Left lung (tissue), 10 donors: ENCODE measurements around the gene APOA1. TPM values are rescaled to one million over a fixed set of nuclear protein-coding genes. Genes with fewer than 3 reads are reported as not detected.

Experiments used
- ATAC-seq: fragments of 200-7000 bp; cut with Tn5 transposase; one replicate; pipeline ENCODE4 v1.9.1; 2020; ENCODE audit warnings: moderate library complexity
- DNase-seq, 4 donors: peaks; one replicate each; pipeline ENCODE4 v3.0.0-alpha.2; 2013 to 2020
- H3K27ac ChIP-seq, 2 donors: fragments of 200-600 bp; sonication (generic) in 1 of 2; one replicate each; pipeline versions ENCODE4 v1.5.0 to v1.8.0; 2020 to 2021
- H3K27me3 ChIP-seq, 2 donors: fragments of 200-600 bp; sonication (generic) in 1 of 2; one replicate each; pipeline versions ENCODE4 v1.5.0 to v1.8.0; 2020 to 2021
- H3K36me3 ChIP-seq, 2 donors: fragments of 200-600 bp; sonication (generic) in 1 of 2; one replicate each; pipeline versions ENCODE4 v1.5.0 to v1.8.0; 2020 to 2021
- H3K4me1 ChIP-seq, 2 donors: fragments of 200-600 bp; one replicate each; pipeline ENCODE4 v1.8.0; 2021
- H3K4me3 ChIP-seq, 2 donors: fragments of 200-600 bp; sonication (generic) in 1 of 2; one replicate each; pipeline versions ENCODE4 v1.5.0 to v1.8.0; 2020 to 2021; ENCODE audit warnings: mild to moderate bottlenecking in 1 of 2
- H3K9me3 ChIP-seq, 2 donors: fragments of 200-600 bp; sonication (generic) in 1 of 2; one replicate each; pipeline versions ENCODE4 v1.5.0 to v1.8.0; 2020 to 2021
- CTCF ChIP-seq, 2 donors: fragments of 200-600 bp; sonication (generic) in 1 of 2; IDR thresholded peaks; one replicate each; pipeline versions ENCODE4 v1.5.0 to v1.8.0; 2021; ENCODE audit warnings: antibody characterized with exemption in 2 of 2
- intact Hi-C, 2 donors: fragments of 100-400 bp; cut with DNase I; formaldehyde crosslinking; loops; one replicate each; pipeline versions ENCODE4 v1.11.2 to v1.14.2; 2022
- polyA plus RNA-seq, 6 donors: library from polyadenylated mRNA; unstranded; fragments of 120-200 nt; gene quantifications; one replicate each; pipeline ENCODE4 v1.2.1, GENCODE V29; 2013; ENCODE audit not compliant: insufficient read length in 6 of 6
- total RNA-seq, 2 donors: library from RNA; stranded (reverse); fragmentation: NEBNext Ultra II Directional; extraction: Animal tissue kit (Norgen Biotek cat#: 25700); gene quantifications; one replicate each; pipeline ENCODE4 v1.2.1, GENCODE V29; 2021
- donor health status: DM: no; HTN: yes; CAD: no.
- donor health status: DM: no; HTN: no; CAD: no.

The APOA1 gene
- total and polyA plus RNA-seq, 8 donors = 0.50 to 13.4 (median 4.7) TPM

DNA sequence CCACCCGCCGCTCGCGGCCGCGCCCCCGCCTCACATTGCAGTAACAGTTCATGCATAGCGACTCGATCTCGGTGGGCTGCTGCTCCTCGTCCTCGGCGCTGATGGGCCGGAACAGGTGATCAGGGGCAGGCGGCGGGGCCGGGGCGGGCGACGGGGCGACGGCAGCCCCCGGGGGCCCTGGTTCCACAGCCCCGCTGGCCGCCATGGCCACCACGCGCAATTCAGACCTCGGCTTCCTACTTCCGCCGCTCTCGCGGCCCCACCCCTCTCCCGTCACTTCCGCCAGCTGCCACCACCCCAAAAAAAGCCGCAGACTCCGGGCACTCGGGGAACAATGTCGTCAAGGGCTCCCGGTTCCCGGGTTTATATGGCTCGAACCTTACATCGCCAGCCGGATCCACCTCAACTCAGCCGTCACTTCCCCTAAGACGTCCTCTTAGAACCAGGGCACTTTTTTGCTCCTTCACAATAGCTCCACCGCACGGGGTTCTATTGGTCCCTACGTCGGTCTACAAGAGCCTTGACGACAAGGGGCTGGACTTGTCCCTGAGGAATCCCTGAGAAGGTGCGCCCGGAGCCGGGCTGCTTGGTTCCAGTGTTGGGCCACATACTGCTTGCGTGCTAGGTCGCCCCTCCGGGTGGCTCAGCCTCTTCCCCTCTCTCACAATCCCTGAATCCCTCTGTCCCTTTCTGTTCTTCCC is 49.5 kb downstream of the APOA1 start, which contains the start of gene ZPR1:
Gene ZPR1 (minus strand): TSS at position 238 of the 701 bp plus-strand sequence. CDS start 33 bp downstream, at position 205.
- no peaks in the 10 kb centered on the region for H3K9me3 ChIP-seq
- peak; percentile 92 for ATAC-seq

DNA sequence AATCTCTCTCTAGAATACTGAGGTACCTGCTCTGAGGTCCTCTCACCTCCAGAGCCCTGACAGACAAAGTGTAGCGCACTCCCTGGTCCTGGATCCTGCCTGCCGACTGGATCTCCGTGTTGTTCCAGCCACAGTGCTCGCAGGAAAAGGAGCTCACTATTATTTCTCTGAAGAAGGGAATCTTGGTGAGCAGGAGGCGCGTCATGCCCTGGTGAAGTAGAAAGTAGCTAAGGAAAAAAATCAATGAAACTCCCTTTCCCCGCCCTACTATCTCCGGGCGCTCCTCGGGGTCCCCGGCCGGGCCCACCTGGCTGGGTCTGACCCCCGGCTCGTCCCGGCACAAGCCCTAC is 50.0 kb downstream of the APOA1 start:
- no peaks in the 10 kb centered on the region for H3K9me3 ChIP-seq
- intact Hi-C loops = no loop called here
- H3K27me3 ChIP-seq = no peaks in the 10 kb centered on the region
- H3K4me3 ChIP-seq = peak overlapping the region; percentile 71 to 100
- H3K4me1 ChIP-seq = peaks cover 13 to 30% of the 10 kb centered on the region in 2 donors
- peak overlapping the region; percentile 82 to 85 for H3K27ac ChIP-seq
- ATAC-seq (no peak), DNase-seq (no peak)
- H3K36me3 ChIP-seq = peaks cover 0 to 41% of the 10 kb centered on the region in 2 donors
- TF ChIP-seq CTCF (IDR thresholded peaks at IDR 0.05) = no peak

More for the DNA sequence above, 49.5 kb downstream of the APOA1 start, which contains the start of gene ZPR1:
- peak within 1 kb of the TSS; percentile 71 to 100 for H3K4me3 ChIP-seq
- peak; percentile 80 to 97 (median 88) for DNase-seq
- peak within 1 kb of the TSS; percentile 82 to 85 for H3K27ac ChIP-seq
- H3K36me3 ChIP-seq = peaks cover 0 to 36% of the 10 kb centered on the region in 2 donors
- no peaks in the 10 kb centered on the region for H3K27me3 ChIP-seq
- peaks cover 13 to 30% of the 10 kb centered on the region in 2 donors for H3K4me1 ChIP-seq
- intact Hi-C loops = no loop called here
- peak in 1 of 2 donors; percentile 23 for TF ChIP-seq CTCF (IDR thresholded peaks at IDR 0.05)

DNA sequence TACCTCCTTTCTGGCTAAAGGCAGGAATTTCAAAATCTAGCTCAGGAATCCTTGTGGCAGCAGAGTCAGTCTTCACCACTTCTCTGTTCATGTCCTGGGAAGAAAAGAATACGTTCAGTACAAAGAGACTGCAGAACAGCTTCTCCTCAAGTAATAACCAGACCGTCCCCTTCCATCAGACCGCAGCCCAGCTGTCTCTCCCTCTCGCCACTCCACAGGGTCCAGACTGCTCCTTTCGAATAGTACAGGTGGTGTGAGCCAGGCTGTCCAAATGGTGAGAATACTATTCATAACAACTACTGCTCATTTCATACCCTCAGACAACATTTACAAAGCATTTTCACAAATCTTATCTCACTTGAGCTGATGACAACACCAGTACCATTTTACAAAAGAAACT is 50.5 kb downstream of the APOA1 start:
- no peak overlapping the region for H3K27ac ChIP-seq
- H3K4me1 ChIP-seq = peaks cover 13 to 30% of the 10 kb centered on the region in 2 donors
- no peak for TF ChIP-seq CTCF (IDR thresholded peaks at IDR 0.05)
- H3K27me3 ChIP-seq = no peaks in the 10 kb centered on the region
- peak overlapping the region; percentile 71 to 100 for H3K4me3 ChIP-seq
- DNase-seq (no peak), ATAC-seq (no peak)
- intact Hi-C loops = no loop called here
- peaks cover 0 to 46% of the 10 kb centered on the region in 2 donors for H3K36me3 ChIP-seq
- no peaks in the 10 kb centered on the region for H3K9me3 ChIP-seq

DNA sequence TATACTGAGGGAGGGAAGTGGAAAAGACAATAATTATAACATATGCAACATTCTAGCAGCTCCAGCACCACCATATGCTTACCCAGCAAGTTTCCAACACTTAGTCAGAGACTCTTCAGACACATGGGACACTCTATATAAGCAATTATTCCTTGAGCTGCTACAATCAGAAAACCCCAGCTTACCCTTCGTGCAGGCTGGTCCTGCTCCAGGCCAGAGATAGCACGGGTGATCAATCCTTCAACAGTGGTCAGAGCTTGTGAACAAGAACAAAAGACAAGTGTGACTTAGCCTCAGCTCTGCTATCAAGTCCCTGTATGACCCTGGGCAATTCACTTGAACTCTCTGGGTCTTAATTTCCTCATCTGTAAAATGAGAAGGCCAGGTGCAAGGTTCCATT is 51.1 kb downstream of the APOA1 start:
- ATAC-seq (no peak), DNase-seq (no peak)
- no peak for TF ChIP-seq CTCF (IDR thresholded peaks at IDR 0.05)
- Histone ChIP-seq H3K4me1 (peaks cover 10 to 24% of the 10 kb centered on the region in 2 donors), H3K4me3 (peak overlapping the region in 1 of 2 donors; percentile 71), H3K27me3 (no peaks in the 10 kb centered on the region), H3K9me3 (no peaks in the 10 kb centered on the region), H3K36me3 (peaks cover 0 to 52% of the 10 kb centered on the region in 2 donors), H3K27ac (no peak overlapping the region)
- intact Hi-C loops = no loop called here

Other genes with a start within 250 kb of the APOA1 start
- 10 to 100 TPM; 12.5 to 14.7 TPM for gene BUD13, start 64.6 kb downstream of the APOA1 start, total RNA-seq
- gene BUD13, start 64.6 kb downstream of the APOA1 start, polyA plus RNA-seq = 10 to 100 TPM; 32.6 to 41.2 (median 35.8) TPM
- 10 to 100 TPM; 30.5 to 52.2 TPM for gene ZPR1, start 49.6 kb downstream of the APOA1 start, total RNA-seq
- 10 to 100 TPM; 44.8 to 59.6 (median 47.5) TPM for gene ZPR1, start 49.6 kb downstream of the APOA1 start, polyA plus RNA-seq
- gene APOA5, start 45.7 kb downstream of the APOA1 start, total RNA-seq = not detected
- gene APOA5, start 45.7 kb downstream of the APOA1 start, polyA plus RNA-seq = under 1 TPM in 2 of 6 donors, not detected in 4; 0.07 to 0.10 TPM
- gene APOA4, start 14.3 kb downstream of the APOA1 start, total RNA-seq = not detected
- not detected for gene APOA4, start 14.3 kb downstream of the APOA1 start, polyA plus RNA-seq
- not detected for gene APOC3, start 7.7 kb downstream of the APOA1 start, total RNA-seq
- 1 to 10 TPM in 2 of 6 donors, under 1 TPM in 3, not detected in 1; 0.32 to 2.1 (median 0.62) TPM for gene APOC3, start 7.7 kb downstream of the APOA1 start, polyA plus RNA-seq